ENCODE data around the gene EPHA7.

EPHA7 gene

GRCh38 chr6:93419304-93420162 is at the start of gene EPHA7:
TSS of gene EPHA7 (minus strand) at chr6:93419559. CDS start at chr6:93419341, 218 bp downstream.
- peak; percentile 59 to 83 for DNase-seq

DNA sequence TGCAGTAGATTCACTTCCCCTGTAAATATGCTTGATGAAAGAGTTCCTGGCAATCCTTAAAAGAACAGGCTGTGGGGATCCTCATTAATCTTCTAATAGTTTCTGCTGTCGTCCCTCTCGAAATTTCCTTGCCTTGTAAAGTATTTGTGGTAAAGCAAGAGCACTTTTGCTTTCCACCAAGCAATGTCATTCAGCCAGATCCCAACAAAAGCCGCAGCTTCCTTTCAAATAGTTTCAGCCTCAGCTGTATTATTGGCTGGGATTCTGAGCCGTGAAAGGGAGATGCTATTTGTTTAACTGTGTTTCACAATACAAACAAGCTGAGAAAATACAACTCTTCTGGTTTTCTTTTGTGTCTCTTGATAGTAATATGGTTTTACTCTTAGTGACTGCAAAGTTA is 48.9 kb upstream of the EPHA7 start:
- no peak for DNase-seq

GRCh38 chr6:93454533-93454932 is 35.2 kb upstream of the EPHA7 start:
- DNase-seq = no peak

DNA sequence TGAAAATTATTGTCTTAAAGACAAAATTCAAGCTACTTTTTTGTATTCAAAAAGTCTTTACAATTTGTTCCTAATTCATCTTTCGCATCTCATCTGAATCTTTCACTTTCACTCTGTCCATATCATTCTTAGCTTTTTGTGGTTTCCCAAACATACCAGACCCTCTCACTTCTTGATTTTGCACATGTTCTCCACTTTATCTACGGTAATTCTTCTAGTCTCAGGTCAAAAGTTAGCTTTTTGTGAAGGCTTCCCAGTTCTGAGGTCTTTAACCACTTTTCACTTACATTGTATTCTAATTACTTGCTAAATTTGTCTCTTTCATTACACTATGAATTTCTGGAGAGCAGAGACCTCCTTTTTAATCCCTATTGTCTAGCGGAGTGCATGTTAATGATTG is 34.6 kb upstream of the EPHA7 start:
- no peak for DNase-seq

GRCh38 chr6:93447874-93448273 is 28.5 kb upstream of the EPHA7 start:
- no peak for DNase-seq

GRCh38 chr6:93437491-93437890 is 18.1 kb upstream of the EPHA7 start:
- no peak for DNase-seq

GRCh38 chr6:93433592-93433991 is 14.2 kb upstream of the EPHA7 start:
- no peak for DNase-seq

GRCh38 chr6:93424303-93425064 is 5.1 kb upstream of the EPHA7 start:
- peak in 1 of 2 experiments; percentile 9 for DNase-seq

DNA sequence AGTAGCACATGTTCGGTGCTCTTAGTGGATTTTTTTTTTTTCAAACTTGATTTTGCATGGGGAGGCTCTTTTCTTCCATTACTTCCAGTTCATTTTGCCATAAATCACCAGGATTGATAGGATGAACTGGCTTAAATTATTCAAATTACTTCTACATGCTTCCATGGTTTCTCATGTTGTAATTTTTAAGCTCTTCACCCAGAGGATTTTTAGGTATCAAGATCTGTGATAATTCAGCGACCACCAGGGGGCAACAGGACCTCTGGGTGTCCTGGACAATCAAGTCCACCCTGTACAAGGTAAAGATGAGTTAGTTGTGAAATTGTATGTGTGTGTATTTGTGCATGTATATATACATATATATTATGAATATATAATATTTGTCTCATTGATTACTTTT is 4.2 kb upstream of the EPHA7 start:
- peak; percentile 9 to 59 for DNase-seq

GRCh38 chr6:93420163-93420795 is 920 bp upstream of the EPHA7 start:
- no peak for DNase-seq

GRCh38 chr6:93418408-93419303 is 703 bp downstream of the EPHA7 start:
- DNase-seq = no peak

- no peak for DNase-seq
Observed at GRCh38 chr6:93418033-93418407, 1.3 kb downstream of the EPHA7 start.

GRCh38 chr6:93417421-93418013 is 1.8 kb downstream of the EPHA7 start:
- peak in 1 of 2 experiments; percentile 41 for DNase-seq

GRCh38 chr6:93416571-93417420 is 2.6 kb downstream of the EPHA7 start:
- DNase-seq = peak; percentile 11 to 41

GRCh38 chr6:93413190-93413589 is 6.2 kb downstream of the EPHA7 start:
- DNase-seq = no peak

DNA sequence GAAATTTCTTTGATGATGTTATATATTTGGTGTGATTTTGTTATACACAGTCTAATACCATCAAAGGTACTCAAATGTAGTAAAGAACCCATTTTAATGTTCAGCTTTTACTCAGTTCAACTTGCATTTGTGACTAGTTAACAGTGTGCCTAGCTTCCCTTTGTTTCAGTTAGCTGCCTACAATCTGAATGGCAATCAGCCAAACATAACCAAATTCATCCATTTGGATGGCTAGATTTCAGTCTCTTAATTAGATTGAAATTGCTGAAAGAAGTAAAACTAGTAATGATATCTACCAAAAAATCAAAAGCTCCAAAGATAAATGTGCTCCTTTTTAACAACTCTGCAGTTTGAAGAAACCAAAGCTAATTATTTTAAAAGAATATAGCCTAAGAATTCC is 6.9 kb downstream of the EPHA7 start:
- no peak for DNase-seq

DNA sequence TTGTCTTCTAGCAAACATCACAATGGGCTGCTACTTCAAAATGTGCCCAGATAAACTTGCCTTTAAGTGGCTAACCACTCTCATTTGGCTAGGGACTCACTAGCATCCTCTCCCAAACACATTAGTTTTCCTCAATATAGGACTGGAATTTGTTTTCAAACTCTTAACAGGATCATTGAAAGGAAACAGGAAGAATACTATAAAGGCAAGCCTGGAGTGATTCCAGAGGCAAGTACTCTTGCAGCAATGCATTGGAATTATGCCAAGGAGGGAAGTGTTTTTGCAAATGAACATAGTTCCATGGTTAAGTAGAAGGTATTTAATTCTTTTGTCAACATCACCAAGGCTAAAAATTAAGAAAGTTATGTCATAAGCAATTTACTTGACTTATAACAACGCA is 12.2 kb downstream of the EPHA7 start:
- DNase-seq = no peak

GRCh38 chr6:93403390-93403789 is 16.0 kb downstream of the EPHA7 start:
- no peak for DNase-seq

GRCh38 chr6:93398723-93399122 is 20.6 kb downstream of the EPHA7 start:
- DNase-seq = no peak

DNA sequence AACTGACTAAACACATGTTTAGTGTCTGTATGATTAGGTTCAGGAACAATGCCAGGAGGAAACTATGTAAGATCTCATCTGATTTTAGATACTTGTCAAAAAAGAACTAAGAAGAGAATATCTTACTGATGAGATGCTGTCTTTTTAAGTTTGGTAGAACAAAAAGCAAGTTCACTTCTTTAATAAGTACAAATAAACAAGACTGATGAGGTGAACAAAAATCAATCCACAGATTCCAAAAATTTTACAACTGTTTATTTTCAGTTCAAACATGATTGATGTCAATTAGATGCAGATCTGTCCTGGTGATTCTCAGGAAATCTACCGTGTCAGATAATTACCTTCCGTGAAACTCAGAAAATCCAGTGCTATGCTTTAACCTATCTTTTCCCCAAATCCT is 24.9 kb downstream of the EPHA7 start:
- no peak for DNase-seq

DNA sequence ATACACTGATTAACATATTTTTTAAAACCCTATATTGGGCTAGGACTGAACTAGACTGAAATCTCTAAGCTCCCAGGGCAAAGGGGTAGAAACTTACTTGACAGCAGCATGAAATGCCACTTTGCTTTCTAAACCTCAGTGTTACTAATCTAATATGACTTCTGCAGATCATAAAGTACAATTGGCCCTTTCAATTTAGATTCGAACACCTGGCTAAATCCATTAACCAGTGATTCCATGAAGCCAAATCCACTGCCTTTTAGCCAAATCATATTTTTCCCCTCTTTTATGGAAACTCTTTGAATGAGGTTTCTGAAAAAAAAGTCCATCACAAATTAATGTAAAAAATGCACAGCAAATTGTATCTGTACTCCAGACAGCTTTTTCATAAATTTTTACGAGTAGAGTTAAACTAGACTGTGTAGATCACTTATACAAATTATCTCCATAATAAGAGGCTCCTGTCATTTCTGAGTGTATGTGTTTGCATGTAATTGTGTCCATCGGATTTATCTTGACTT is 25.7 kb downstream of the EPHA7 start:
- DNase-seq = no peak

All from SW 1271 (cell line).